Glutamatergic neuron (in vitro differentiated cells): ENCODE data around the gene GLB1L2. TPM values are rescaled to one million over a fixed set of nuclear protein-coding genes. Genes with fewer than 3 reads are reported as not detected.

Source experiments
- DNase-seq: peaks from one replicate; pipeline ENCODE4 v3.0.0; 2022
- H3K27ac Mint-ChIP-seq: one replicate; pipeline ENCODE4 v1.8.0; 2020; ENCODE audit warnings: mild to moderate bottlenecking, mixed read lengths, inconsistent platforms; ENCODE audit not compliant: unreplicated experiment
- H3K27me3 Mint-ChIP-seq: one replicate; pipeline ENCODE4 v1.8.0; 2020; ENCODE audit warnings: mild to moderate bottlenecking, moderate library complexity, mixed read lengths, inconsistent platforms; ENCODE audit not compliant: unreplicated experiment
- H3K36me3 Mint-ChIP-seq: one replicate; pipeline ENCODE4 v1.8.0; 2020; ENCODE audit warnings: mild to moderate bottlenecking, mixed read lengths, inconsistent platforms; ENCODE audit not compliant: unreplicated experiment
- H3K4me1 Mint-ChIP-seq: one replicate; pipeline ENCODE4 v1.8.0; 2020; ENCODE audit warnings: mild to moderate bottlenecking, low read depth, mixed read lengths, inconsistent platforms; ENCODE audit not compliant: unreplicated experiment
- H3K4me3 Mint-ChIP-seq: one replicate; pipeline ENCODE4 v1.8.0; 2020; ENCODE audit warnings: mild to moderate bottlenecking, mixed read lengths, inconsistent platforms; ENCODE audit not compliant: unreplicated experiment
- H3K9me3 Mint-ChIP-seq: one replicate; pipeline ENCODE4 v1.8.0; 2020; ENCODE audit warnings: mild to moderate bottlenecking, moderate library complexity, mixed read lengths, inconsistent platforms; ENCODE audit not compliant: unreplicated experiment
- CTCF ChIP-seq: fragments of 200-600 bp; sonication (generic); IDR thresholded peaks from one replicate; pipeline ENCODE4 v1.5.0; 2021; ENCODE audit not compliant: partially characterized antibody, unreplicated experiment
- total RNA-seq: library from RNA; stranded (reverse); fragmentation: NEBNext Ultra II Directional; extraction: Animal tissue kit (Norgen Biotek cat#: 25700); gene quantifications from one replicate; pipeline ENCODE4 v1.2.1, GENCODE V29; 2021; ENCODE audit not compliant: unreplicated experiment

The GLB1L2 gene
- total RNA-seq, 1 donor from 2014 or later = 1.0 TPM

GRCh38 chr11:134387501-134387900 is 55.7 kb downstream of the GLB1L2 start:
- peak overlapping the region; percentile 45 for H3K4me3 Mint-ChIP-seq
- H3K9me3 Mint-ChIP-seq = peaks cover 11% of the 10 kb centered on the region
- TF ChIP-seq CTCF = no peak
- peak overlapping the region; percentile 8 for H3K27ac Mint-ChIP-seq
- H3K4me1 Mint-ChIP-seq = peaks cover 30% of the 10 kb centered on the region
- DNase-seq = no peak
- H3K27me3 Mint-ChIP-seq = peaks cover 8% of the 10 kb centered on the region
- H3K36me3 Mint-ChIP-seq = peaks cover 6% of the 10 kb centered on the region

- Mint-ChIP-seq H3K27me3 (peaks cover 11% of the 10 kb centered on the region), H3K36me3 (peaks cover 6% of the 10 kb centered on the region), H3K9me3 (peaks cover 13% of the 10 kb centered on the region), H3K4me3 (no peak overlapping the region), H3K27ac (no peak overlapping the region), H3K4me1 (peaks cover 40% of the 10 kb centered on the region)
- no peak for DNase-seq
- TF ChIP-seq CTCF = no peak
Measured at GRCh38 chr11:134388590-134388989, 56.8 kb downstream of the GLB1L2 start.

- H3K9me3 Mint-ChIP-seq = peaks cover 20% of the 10 kb centered on the region
- H3K27me3 Mint-ChIP-seq = peaks cover 15% of the 10 kb centered on the region
- peaks cover 48% of the 10 kb centered on the region for H3K4me1 Mint-ChIP-seq
- DNase-seq = no peak
- no peak overlapping the region for H3K27ac Mint-ChIP-seq
- no peak for TF ChIP-seq CTCF
- no peak overlapping the region for H3K4me3 Mint-ChIP-seq
- peaks cover 6% of the 10 kb centered on the region for H3K36me3 Mint-ChIP-seq
Measured at GRCh38 chr11:134389464-134390180, 57.8 kb downstream of the GLB1L2 start.

GRCh38 chr11:134390706-134391569 is 59.1 kb downstream of the GLB1L2 start:
- Mint-ChIP-seq H3K4me3 (no peak overlapping the region), H3K36me3 (peaks cover 6% of the 10 kb centered on the region), H3K27me3 (peaks cover 16% of the 10 kb centered on the region), H3K27ac (peak overlapping the region; percentile 38), H3K9me3 (peaks cover 21% of the 10 kb centered on the region), H3K4me1 (peaks cover 53% of the 10 kb centered on the region)
- DNase-seq = no peak
- no peak for TF ChIP-seq CTCF

- H3K9me3 Mint-ChIP-seq = peaks cover 21% of the 10 kb centered on the region
Measured at GRCh38 chr11:134391656-134392055, 59.9 kb downstream of the GLB1L2 start.

More at GRCh38 chr11:134391656-134392055, 59.9 kb downstream of the GLB1L2 start:
- peak overlapping the region; percentile 38 for H3K27ac Mint-ChIP-seq
- H3K36me3 Mint-ChIP-seq = peaks cover 6% of the 10 kb centered on the region
- peaks cover 18% of the 10 kb centered on the region for H3K27me3 Mint-ChIP-seq
- DNase-seq = no peak
- no peak for TF ChIP-seq CTCF
- H3K4me1 Mint-ChIP-seq = peaks cover 48% of the 10 kb centered on the region
- H3K4me3 Mint-ChIP-seq = no peak overlapping the region
